ENCODE data around the gene APCDD1.

GRCh38 chr18:10511236-10511635 lies 56.8 kb downstream of the APCDD1 start:
- no peak for TF ChIP-seq CTCF (IDR thresholded peaks at IDR 0.05)
- TF ChIP-seq EZH2phosphoT487 (IDR thresholded peaks at IDR 0.05), result no peak
- no peak for TF ChIP-seq EZH2 (IDR thresholded peaks at IDR 0.05)

All from neural progenitor cell (in vitro differentiated cells).